HG02884 (cell line): ENCODE results near the gene TUB.

ENCODE experiments used
- ATAC-seq: cut with Tn5 transposase; IDR thresholded peaks from one replicate; pipeline ENCODE4 v1.9.1; 2021; ENCODE audit warnings: mild to moderate bottlenecking, moderate library complexity; ENCODE audit not compliant: unreplicated experiment

The TUB gene

GRCh38 chr11:8089791-8090510, 8.9 kb downstream of the TUB start:
- ATAC-seq, result no peak

- ATAC-seq, result no peak
These were observed 9.7 kb downstream of the TUB start for GRCh38 chr11:8090756-8091155.

GRCh38 chr11:8091721-8092120, 10.7 kb downstream of the TUB start:
- no peak for ATAC-seq

GRCh38 chr11:8092587-8093424, 11.8 kb downstream of the TUB start:
- peak; percentile 83 for ATAC-seq

DNA sequence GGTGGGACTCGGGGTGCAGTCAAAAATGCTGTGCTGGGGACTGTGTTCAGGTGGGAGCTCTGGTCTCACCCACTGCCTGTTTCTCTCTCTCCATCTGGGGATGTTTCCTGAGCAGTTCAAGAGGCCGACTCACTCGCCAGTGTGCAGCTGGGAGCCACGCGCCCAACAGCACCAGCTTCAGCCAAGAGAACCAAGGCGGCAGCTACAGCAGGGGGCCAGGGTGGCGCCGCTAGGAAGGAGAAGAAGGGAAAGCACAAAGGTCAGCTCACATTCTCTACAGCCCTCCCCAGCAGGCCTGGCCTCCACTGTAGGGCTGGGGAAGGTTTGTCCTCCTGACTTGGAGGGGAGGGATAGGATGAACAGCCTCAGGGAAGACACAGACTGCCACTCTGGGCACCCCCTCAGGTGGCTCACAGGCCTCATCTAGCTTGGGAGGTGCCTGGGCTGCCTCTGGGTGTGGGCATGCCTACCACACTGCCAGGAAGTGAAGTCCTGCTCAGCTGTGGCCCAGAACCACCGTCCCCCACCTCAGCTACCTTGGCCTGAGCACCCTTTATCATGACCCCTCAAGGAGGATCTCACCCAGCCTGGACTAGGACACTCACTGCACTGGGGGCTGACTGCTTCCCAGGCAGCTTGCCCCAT, 13.0 kb downstream of the TUB start:
- no peak for ATAC-seq

DNA sequence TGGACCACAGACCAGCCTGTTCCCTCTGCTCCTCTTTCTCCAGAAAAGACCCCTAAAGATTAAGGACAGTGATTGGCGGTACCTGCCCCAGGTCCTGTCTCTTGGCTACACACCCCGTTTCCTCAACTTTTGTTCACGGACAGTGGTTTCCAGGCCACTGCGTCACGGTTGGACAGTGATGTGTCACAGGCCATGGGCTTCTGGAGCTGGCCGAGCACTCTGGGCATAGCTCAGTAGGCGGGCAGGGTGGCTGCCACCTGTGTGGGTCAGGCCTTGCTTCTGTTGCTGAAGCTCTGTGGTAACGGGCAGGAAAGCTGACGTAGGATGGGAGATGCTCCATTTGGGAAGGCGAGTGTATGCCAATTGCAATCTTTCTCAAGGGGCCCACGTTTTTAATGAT, 13.6 kb downstream of the TUB start:
- no peak for ATAC-seq

DNA sequence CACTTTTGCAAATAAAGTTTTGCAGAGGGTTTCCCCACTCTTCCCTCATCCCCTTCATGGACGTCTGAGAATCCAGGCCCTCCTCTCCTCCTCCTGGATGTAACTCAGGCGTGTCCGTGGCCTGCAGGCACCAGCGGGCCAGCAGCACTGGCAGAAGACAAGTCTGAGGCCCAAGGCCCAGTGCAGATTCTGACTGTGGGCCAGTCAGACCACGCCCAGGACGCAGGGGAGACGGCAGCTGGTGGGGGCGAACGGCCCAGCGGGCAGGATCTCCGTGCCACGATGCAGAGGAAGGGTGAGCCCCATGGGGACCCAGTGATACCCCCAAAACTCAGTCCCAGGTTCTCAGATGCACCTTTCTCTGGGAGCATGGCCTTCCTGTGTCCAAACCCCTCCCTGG, 14.4 kb downstream of the TUB start:
- ATAC-seq, result no peak

GRCh38 chr11:8095806-8096522, 15.0 kb downstream of the TUB start:
- no peak for ATAC-seq

GRCh38 chr11:8096575-8096974, 15.6 kb downstream of the TUB start:
- ATAC-seq, result no peak

- ATAC-seq, result no peak
These were observed 16.1 kb downstream of the TUB start for GRCh38 chr11:8097062-8097461.

GRCh38 chr11:8097468-8097867, 16.5 kb downstream of the TUB start:
- ATAC-seq, result no peak

GRCh38 chr11:8097926-8098325, 16.9 kb downstream of the TUB start:
- ATAC-seq, result no peak

DNA sequence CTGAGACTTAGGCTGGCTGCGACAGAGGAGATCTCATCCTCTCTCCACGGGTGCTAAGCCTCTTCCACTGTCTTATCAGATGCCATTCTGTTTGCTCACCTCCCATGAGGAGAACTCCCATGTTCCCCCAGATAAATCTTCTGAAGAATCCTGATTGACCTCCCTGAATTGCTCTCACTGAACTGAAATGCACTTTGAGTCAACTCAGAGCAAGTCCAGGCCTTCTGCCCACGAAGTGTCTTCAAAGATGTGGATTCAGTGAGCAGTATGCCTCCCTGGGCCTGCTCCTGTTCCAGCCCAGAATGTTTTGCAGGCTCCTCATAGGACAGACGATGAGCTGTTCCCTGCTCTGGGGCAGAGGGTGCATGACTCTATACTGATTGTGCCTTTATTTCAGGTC, 17.4 kb downstream of the TUB start:
- no peak for ATAC-seq

DNA sequence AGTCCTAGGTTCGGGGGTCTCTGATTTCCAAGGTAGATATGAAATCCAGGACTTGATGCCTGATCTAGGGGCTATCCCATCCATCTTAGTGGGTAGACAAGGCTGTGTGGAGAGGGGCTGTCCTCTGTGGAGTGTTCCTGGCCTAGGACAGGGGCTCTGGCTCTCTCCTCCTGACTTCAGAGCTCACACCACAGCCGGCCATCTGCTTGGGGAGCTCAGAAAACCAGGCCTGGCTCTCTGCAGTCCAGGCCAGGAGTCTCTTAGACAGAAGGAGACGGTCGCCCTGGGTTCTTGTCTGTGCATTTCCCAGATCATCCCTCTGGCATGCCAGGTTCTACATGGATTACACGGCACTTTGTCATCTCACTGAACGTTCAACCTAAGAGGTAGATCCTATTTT, 17.9 kb downstream of the TUB start:
- no peak for ATAC-seq

- no peak for ATAC-seq
These were observed 18.4 kb downstream of the TUB start for GRCh38 chr11:8099291-8099899.

DNA sequence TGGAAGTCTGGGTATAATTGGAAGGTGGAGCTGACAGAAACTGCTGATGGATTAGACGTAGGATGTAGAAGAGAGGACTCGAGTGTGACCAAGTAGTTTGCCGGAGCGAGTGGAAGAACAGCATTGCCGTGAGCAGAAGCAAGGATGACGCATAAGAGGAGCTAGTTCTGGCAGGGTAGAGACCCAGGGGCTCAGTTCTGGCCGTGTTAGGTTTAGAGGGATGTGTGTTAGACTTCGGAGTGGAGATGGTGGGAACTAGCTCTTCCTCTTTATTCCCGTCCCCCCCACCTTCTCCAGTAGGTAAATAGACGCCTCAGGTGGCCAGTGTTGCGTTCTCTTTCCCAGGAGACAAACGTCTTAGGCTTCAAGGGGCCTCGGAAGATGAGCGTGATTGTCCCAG, 19.1 kb downstream of the TUB start:
- no peak for ATAC-seq

DNA sequence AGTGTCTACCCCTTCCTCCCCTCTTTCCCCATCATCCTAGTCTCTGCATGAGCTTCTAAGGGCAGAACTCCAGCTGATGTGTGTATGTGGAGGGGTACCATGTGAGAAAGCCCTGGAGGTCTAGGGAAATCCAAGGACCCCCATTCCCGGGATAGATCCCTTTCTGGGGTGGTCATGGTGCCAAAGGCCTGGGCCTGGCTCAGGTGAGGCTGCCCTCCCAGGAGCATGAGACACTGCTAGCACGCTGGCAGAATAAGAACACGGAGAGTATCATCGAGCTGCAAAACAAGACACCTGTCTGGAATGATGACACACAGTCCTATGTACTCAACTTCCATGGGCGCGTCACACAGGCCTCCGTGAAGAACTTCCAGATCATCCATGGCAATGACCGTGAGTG, 19.6 kb downstream of the TUB start:
- ATAC-seq, result no peak

- no peak for ATAC-seq
These were observed 20.4 kb downstream of the TUB start for GRCh38 chr11:8101421-8101820.

GRCh38 chr11:8102296-8102915, 21.4 kb downstream of the TUB start:
- ATAC-seq, result no peak

- no peak for ATAC-seq
These were observed 22.0 kb downstream of the TUB start for GRCh38 chr11:8102965-8103364.
